GM23338 (cell line): ENCODE data around the gene RAVER1. TPM values are rescaled to one million over a fixed set of nuclear protein-coding genes. Genes with fewer than 3 reads are reported as not detected.

Source experiments
- ATAC-seq: fragments of 200-7000 bp; cut with Tn5 transposase; 3 replicates; pipeline ENCODE4 v1.9.1; 2020
- DNase-seq: peaks from one replicate; pipeline ENCODE4 v3.0.0-alpha.2; 2015; ENCODE audit warnings: low spot score
- H2AFZ ChIP-seq: fragments of 200-600 bp; sonication (generic); 2 replicates; pipeline ENCODE4 v1.8.0; 2016; ENCODE audit warnings: antibody characterized with exemption, mild to moderate bottlenecking, moderate library complexity
- H3F3A ChIP-seq: fragments of 200-600 bp; sonication (generic); replicated peaks from 2 replicates; pipeline ENCODE4 v1.8.0; 2017; ENCODE audit warnings: antibody characterized with exemption, mixed run types, low read depth
- H3K27ac ChIP-seq: fragments of 200-600 bp; sonication (generic); 2 replicates; pipeline ENCODE4 v1.6.1; 2016; ENCODE audit warnings: low read depth
- H3K27me3 ChIP-seq: fragments of 200-600 bp; sonication (generic); 2 replicates; pipeline ENCODE4 v1.8.0; 2016; ENCODE audit warnings: mild to moderate bottlenecking, mixed run types, moderate library complexity; ENCODE audit not compliant: insufficient read depth
- H3K36me3 ChIP-seq: fragments of 200-600 bp; sonication (generic); 2 replicates; pipeline ENCODE4 v1.8.0; 2016; ENCODE audit warnings: mild to moderate bottlenecking; ENCODE audit not compliant: insufficient read depth
- H3K4me1 ChIP-seq: fragments of 200-600 bp; sonication (generic); 2 replicates; pipeline ENCODE4 v1.8.0; 2016; ENCODE audit warnings: mild to moderate bottlenecking, moderate library complexity; ENCODE audit not compliant: insufficient read depth
- H3K4me2 ChIP-seq: fragments of 200-600 bp; sonication (generic); 2 replicates; pipeline ENCODE4 v1.7.1; 2017; ENCODE audit warnings: mixed run types
- H3K4me3 ChIP-seq: fragments of 200-600 bp; sonication (generic); 2 replicates; pipeline ENCODE4 v1.6.1; 2016; ENCODE audit warnings: mixed run types
- H3K79me2 ChIP-seq: fragments of 200-600 bp; sonication (generic); replicated peaks from 2 replicates; pipeline ENCODE4 v1.8.0; 2017; ENCODE audit warnings: mild to moderate bottlenecking; ENCODE audit not compliant: insufficient read depth
- H3K9me2 ChIP-seq: fragments of 200-600 bp; sonication (generic); 2 replicates; pipeline ENCODE4 v1.8.0; 2017; ENCODE audit not compliant: insufficient read depth
- H4K20me1 ChIP-seq: fragments of 200-600 bp; sonication (generic); replicated peaks from 2 replicates; pipeline ENCODE4 v1.8.0; 2017; ENCODE audit warnings: mild to moderate bottlenecking; ENCODE audit not compliant: insufficient read depth
- H3K27ac Mint-ChIP-seq: 2 replicates; pipeline ENCODE4 v1.8.0; 2020; ENCODE audit warnings: inconsistent platforms, mild to moderate bottlenecking, moderate library complexity, mixed read lengths
- H3K27me3 Mint-ChIP-seq: 3 replicates; pipeline ENCODE4 v1.8.0; 2022; ENCODE audit warnings: low read depth, mild to moderate bottlenecking, moderate library complexity, mixed read lengths, inconsistent platforms; ENCODE audit not compliant: insufficient read depth, poor library complexity
- H3K36me3 Mint-ChIP-seq: 3 replicates; pipeline ENCODE4 v1.8.0; 2021; ENCODE audit warnings: low read depth, mild to moderate bottlenecking, inconsistent platforms, moderate library complexity, mixed read lengths
- H3K4me1 Mint-ChIP-seq: 3 replicates; pipeline ENCODE4 v1.8.0; 2020; ENCODE audit warnings: mild to moderate bottlenecking, inconsistent platforms, mixed read lengths
- H3K4me3 Mint-ChIP-seq: 3 replicates; pipeline ENCODE4 v1.8.0; 2021; ENCODE audit warnings: moderate library complexity, mild to moderate bottlenecking, inconsistent platforms, mixed read lengths
- H3K9me3 Mint-ChIP-seq: 3 replicates; pipeline ENCODE4 v1.8.0; 2020; ENCODE audit warnings: moderate library complexity, mild to moderate bottlenecking, inconsistent platforms, mixed read lengths
- CREB1 ChIP-seq: fragments of 250-450 bp; sonication (Bioruptor Pico); IDR thresholded peaks from 2 replicates; pipeline ENCODE4 v1.5.0; 2020; ENCODE audit warnings: low read depth, mild to moderate bottlenecking, moderate library complexity
- ETS1 ChIP-seq: IDR thresholded peaks from 2 replicates; pipeline ENCODE4 v1.6.1; 2016; ENCODE audit warnings: antibody characterized with exemption
- EZH2 ChIP-seq: fragments of 200-600 bp; sonication (generic); IDR thresholded peaks from one replicate; pipeline ENCODE4 v1.8.0; 2017; ENCODE audit warnings: antibody characterized with exemption, mild to moderate bottlenecking, low read depth; ENCODE audit not compliant: unreplicated experiment
- EZH2phosphoT487 ChIP-seq: fragments of 200-600 bp; sonication (generic); IDR thresholded peaks from one replicate; pipeline ENCODE4 v1.8.1; 2018; ENCODE audit warnings: antibody characterized with exemption; ENCODE audit not compliant: unreplicated experiment
- ZNF331 ChIP-seq: fragments of 250-450 bp; sonication (Bioruptor Pico); IDR thresholded peaks from 2 replicates; pipeline ENCODE4 v1.5.0; 2020; ENCODE audit warnings: low read depth, mild to moderate bottlenecking, moderate library complexity
- polyA plus RNA-seq: library from polyadenylated mRNA; unstranded; fragments of >200 nt; fragmentation: Nextera tagmentation; extraction: Ambion mirVana; gene quantifications from 2 replicates; pipeline ENCODE4 v1.2.1, GENCODE V29; 2016
- total RNA-seq: library from RNA; depleted of rRNA; stranded (reverse); fragments of >200 nt; shearing (Covaris generic); gene quantifications from 2 replicates; pipeline ENCODE4 v1.2.3, GENCODE V29; 2014
- TF ChIP-seq, protein P1 (sequence below): IDR thresholded peaks from one replicate; pipeline ENCODE4 v1.6.1; 2018; ENCODE audit warnings: antibody characterized with exemption; ENCODE audit not compliant: unreplicated experiment

RAVER1 gene
- total and polyA plus RNA-seq, 2 experiments from 2014 or later = 25.5 to 88.3 TPM

- no peak for TF ChIP-seq EZH2phosphoT487
Observed at GRCh38 chr19:10362259-10362658, 28.9 kb upstream of the RAVER1 start (continued).

- Histone ChIP-seq H2AFZ (no peak overlapping the region), H3K9me2 (no peaks in the 10 kb centered on the region), H3K4me2 (no peak overlapping the region), H3K27ac (no peak overlapping the region), H3K79me2 (no peaks in the 10 kb centered on the region), H3K36me3 (no peaks in the 10 kb centered on the region; the same call in 1 of the 2 replicates), H3K4me3 (no peak overlapping the region), H4K20me1 (0 out of 2 replicates have a peak, but pooled peaks cover 3% of the 10 kb centered on the region), H3K4me1 (no peaks in the 10 kb centered on the region), H3K27me3 (no peaks in the 10 kb centered on the region), H3F3A (no peaks in the 10 kb centered on the region)
- TF ChIP-seq ZNF331 (CRISPR knock-in tag) = no peak
- TF ChIP-seq, protein P1, sequence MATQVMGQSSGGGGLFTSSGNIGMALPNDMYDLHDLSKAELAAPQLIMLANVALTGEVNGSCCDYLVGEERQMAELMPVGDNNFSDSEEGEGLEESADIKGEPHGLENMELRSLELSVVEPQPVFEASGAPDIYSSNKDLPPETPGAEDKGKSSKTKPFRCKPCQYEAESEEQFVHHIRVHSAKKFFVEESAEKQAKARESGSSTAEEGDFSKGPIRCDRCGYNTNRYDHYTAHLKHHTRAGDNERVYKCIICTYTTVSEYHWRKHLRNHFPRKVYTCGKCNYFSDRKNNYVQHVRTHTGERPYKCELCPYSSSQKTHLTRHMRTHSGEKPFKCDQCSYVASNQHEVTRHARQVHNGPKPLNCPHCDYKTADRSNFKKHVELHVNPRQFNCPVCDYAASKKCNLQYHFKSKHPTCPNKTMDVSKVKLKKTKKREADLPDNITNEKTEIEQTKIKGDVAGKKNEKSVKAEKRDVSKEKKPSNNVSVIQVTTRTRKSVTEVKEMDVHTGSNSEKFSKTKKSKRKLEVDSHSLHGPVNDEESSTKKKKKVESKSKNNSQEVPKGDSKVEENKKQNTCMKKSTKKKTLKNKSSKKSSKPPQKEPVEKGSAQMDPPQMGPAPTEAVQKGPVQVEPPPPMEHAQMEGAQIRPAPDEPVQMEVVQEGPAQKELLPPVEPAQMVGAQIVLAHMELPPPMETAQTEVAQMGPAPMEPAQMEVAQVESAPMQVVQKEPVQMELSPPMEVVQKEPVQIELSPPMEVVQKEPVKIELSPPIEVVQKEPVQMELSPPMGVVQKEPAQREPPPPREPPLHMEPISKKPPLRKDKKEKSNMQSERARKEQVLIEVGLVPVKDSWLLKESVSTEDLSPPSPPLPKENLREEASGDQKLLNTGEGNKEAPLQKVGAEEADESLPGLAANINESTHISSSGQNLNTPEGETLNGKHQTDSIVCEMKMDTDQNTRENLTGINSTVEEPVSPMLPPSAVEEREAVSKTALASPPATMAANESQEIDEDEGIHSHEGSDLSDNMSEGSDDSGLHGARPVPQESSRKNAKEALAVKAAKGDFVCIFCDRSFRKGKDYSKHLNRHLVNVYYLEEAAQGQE = no peak
- no peak for TF ChIP-seq ETS1
- Mint-ChIP-seq H3K4me3 (no peak overlapping the region), H3K4me1 (no peaks in the 10 kb centered on the region), H3K9me3 (no peaks in the 10 kb centered on the region; the same call in 2 of the 3 replicates), H3K27me3 (peaks cover 2% of the 10 kb centered on the region), H3K27ac (no peak overlapping the region), H3K36me3 (peaks cover 15% of the 10 kb centered on the region; the same call in 2 of the 3 replicates)
- peak; percentile 45; the same call in 2 of the 3 replicates for ATAC-seq
- DNase-seq = no peak
Observed at GRCh38 chr19:10361569-10362011, 28.3 kb upstream of the RAVER1 start.

- no peaks in the 10 kb centered on the region for H3K9me2 ChIP-seq
- peaks cover 11% of the 10 kb centered on the region; the same call in 1 of the 2 replicates for H3F3A ChIP-seq
- no peak for DNase-seq
- no peak for ATAC-seq
- Mint-ChIP-seq H3K27ac (no peak overlapping the region), H3K36me3 (peaks cover 16% of the 10 kb centered on the region; the same call in 2 of the 3 replicates), H3K27me3 (peaks cover 21% of the 10 kb centered on the region), H3K9me3 (no peaks in the 10 kb centered on the region), H3K4me3 (no peak overlapping the region), H3K4me1 (peaks cover 10% of the 10 kb centered on the region)
- no peak overlapping the region for H3K4me3 ChIP-seq
- no peak overlapping the region for H3K27ac ChIP-seq
- TF ChIP-seq CREB1 (CRISPR knock-in tag) (no peak), ETS1 (no peak), EZH2 (no peak)
- TF ChIP-seq, protein P1 = no peak
- peaks cover 11% of the 10 kb centered on the region for H3K4me1 ChIP-seq
- H3K79me2 ChIP-seq = no peaks in the 10 kb centered on the region
- no peak overlapping the region for H2AFZ ChIP-seq
- no peaks in the 10 kb centered on the region for H3K36me3 ChIP-seq
- H4K20me1 ChIP-seq = no peaks in the 10 kb centered on the region
- no peak overlapping the region for H3K4me2 ChIP-seq
- H3K27me3 ChIP-seq = no peaks in the 10 kb centered on the region
Observed at GRCh38 chr19:10356431-10356830, 23.1 kb upstream of the RAVER1 start.
